OCI-LY1 (cell line): Measurements from ENCODE around the gene WDR59.

Experiments
- H2AFZ ChIP-seq: fragments of 200-600 bp; sonication (generic), shearing (Covaris generic); 2 replicates; pipeline ENCODE4 v1.6.0; 2014; ENCODE audit warnings: antibody characterized with exemption, mild to moderate bottlenecking, low read length
- H3F3A ChIP-seq: fragments of 200-600 bp; sonication (generic), shearing (Covaris generic); 2 replicates; pipeline ENCODE4 v1.6.0; 2014; ENCODE audit warnings: mild to moderate bottlenecking, antibody characterized with exemption, low read length, moderate library complexity; ENCODE audit not compliant: insufficient read depth
- H3K27ac ChIP-seq: fragments of 200-600 bp; sonication (generic); 2 replicates; pipeline ENCODE4 v1.5.1; 2014; ENCODE audit warnings: low read length, mixed run types, mild to moderate bottlenecking, low read depth; ENCODE audit not compliant: poor library complexity, severe bottlenecking
- H3K27me3 ChIP-seq: fragments of 200-600 bp; sonication (generic); 2 replicates; pipeline ENCODE4 v1.6.0; 2014; ENCODE audit warnings: antibody characterized with exemption, mild to moderate bottlenecking, low read length, moderate library complexity; ENCODE audit not compliant: insufficient read depth
- H3K36me3 ChIP-seq: fragments of 200-600 bp; sonication (generic); 2 replicates; pipeline ENCODE4 v1.6.1; 2014; ENCODE audit warnings: mild to moderate bottlenecking, antibody characterized with exemption, low read length, moderate library complexity, mixed read lengths; ENCODE audit not compliant: insufficient read depth
- H3K4me1 ChIP-seq: fragments of 200-600 bp; sonication (generic); 2 replicates; pipeline ENCODE4 v1.5.1; 2014; ENCODE audit warnings: mild to moderate bottlenecking, low read length, moderate library complexity; ENCODE audit not compliant: insufficient read depth, severe bottlenecking
- H3K4me2 ChIP-seq: fragments of 200-600 bp; sonication (generic), shearing (Covaris generic); 2 replicates; pipeline ENCODE4 v1.6.1; 2014; ENCODE audit warnings: low read length
- H3K4me3 ChIP-seq: fragments of 200-600 bp; sonication (generic); 2 replicates; pipeline ENCODE4 v1.5.1; 2014; ENCODE audit warnings: low read length, low read depth, mild to moderate bottlenecking, mixed read lengths; ENCODE audit not compliant: poor library complexity, severe bottlenecking
- H3K79me2 ChIP-seq: fragments of 200-600 bp; shearing (Covaris generic); 2 replicates; pipeline ENCODE4 v1.6.1; 2016; ENCODE audit warnings: mixed run types, low read length, mixed read lengths; ENCODE audit not compliant: insufficient read depth
- H3K9ac ChIP-seq: fragments of 200-600 bp; sonication (generic), shearing (Covaris generic); 2 replicates; pipeline ENCODE4 v1.6.1; 2014; ENCODE audit warnings: mild to moderate bottlenecking, low read length, mixed read lengths
- H3K9me2 ChIP-seq: fragments of 200-600 bp; sonication (generic), shearing (Covaris generic); 2 replicates; pipeline ENCODE4 v1.6.1; 2014; ENCODE audit warnings: low read depth, mild to moderate bottlenecking, low read length, mixed read lengths
- H3K9me3 ChIP-seq: fragments of 200-600 bp; shearing (Covaris generic); 2 replicates; pipeline ENCODE4 v1.6.1; 2014; ENCODE audit warnings: low read length, mixed read lengths
- H4K20me1 ChIP-seq: fragments of 200-600 bp; sonication (generic), shearing (Covaris generic); 2 replicates; pipeline ENCODE4 v1.6.0; 2016; ENCODE audit warnings: mild to moderate bottlenecking, low read length; ENCODE audit not compliant: insufficient read depth
- CTCF ChIP-seq: fragments of 200-600 bp; sonication (generic), shearing (Covaris generic); IDR thresholded peaks from 2 replicates; pipeline ENCODE4 v1.5.1; 2017; ENCODE audit warnings: mild to moderate bottlenecking, antibody characterized with exemption, low read length, moderate library complexity, mixed read lengths
- EZH2 ChIP-seq: fragments of 200-600 bp; sonication (generic), shearing (Covaris generic); IDR thresholded peaks from 2 replicates; pipeline ENCODE4 v1.8.0; 2017; ENCODE audit warnings: borderline replicate concordance, mixed run types, mild to moderate bottlenecking, antibody characterized with exemption, low read length, moderate library complexity, mixed read lengths

WDR59 gene

GRCh38 chr16:74973304-74973703, 11.6 kb downstream of the WDR59 start:
- peaks cover 10% of the 10 kb centered on the region; the same call in 1 of the 2 replicates for H3K36me3 ChIP-seq
- no peak overlapping the region for H3K4me2 ChIP-seq
- no peaks in the 10 kb centered on the region for H3K27me3 ChIP-seq
- TF ChIP-seq EZH2 (no peak), CTCF (no peak)
- H4K20me1 ChIP-seq = no peaks in the 10 kb centered on the region
- no peaks in the 10 kb centered on the region for H3K9me2 ChIP-seq
- H3K27ac ChIP-seq = no peak overlapping the region
- no peaks in the 10 kb centered on the region for H3K4me1 ChIP-seq
- no peaks in the 10 kb centered on the region for H3K79me2 ChIP-seq
- no peaks in the 10 kb centered on the region for H3K9me3 ChIP-seq
- no peak overlapping the region for H3K4me3 ChIP-seq
- no peaks in the 10 kb centered on the region for H3F3A ChIP-seq
- no peak overlapping the region for H3K9ac ChIP-seq
- H2AFZ ChIP-seq = no peak overlapping the region

GRCh38 chr16:74954763-74955162, 30.2 kb downstream of the WDR59 start:
- no peak overlapping the region for H3K4me3 ChIP-seq
- no peak overlapping the region for H3K9ac ChIP-seq
- no peaks in the 10 kb centered on the region for H3K27me3 ChIP-seq
- H4K20me1 ChIP-seq = no peaks in the 10 kb centered on the region
- H3K4me2 ChIP-seq = no peak overlapping the region
- TF ChIP-seq EZH2 = no peak
- TF ChIP-seq CTCF = no peak
- H3F3A ChIP-seq = no peaks in the 10 kb centered on the region
- H3K9me2 ChIP-seq = no peaks in the 10 kb centered on the region
- H3K9me3 ChIP-seq = no peaks in the 10 kb centered on the region
- no peaks in the 10 kb centered on the region for H3K79me2 ChIP-seq
- H2AFZ ChIP-seq = no peak overlapping the region
- no peaks in the 10 kb centered on the region for H3K4me1 ChIP-seq
- H3K36me3 ChIP-seq = peaks cover 58% of the 10 kb centered on the region
- H3K27ac ChIP-seq = no peak overlapping the region

DNA sequence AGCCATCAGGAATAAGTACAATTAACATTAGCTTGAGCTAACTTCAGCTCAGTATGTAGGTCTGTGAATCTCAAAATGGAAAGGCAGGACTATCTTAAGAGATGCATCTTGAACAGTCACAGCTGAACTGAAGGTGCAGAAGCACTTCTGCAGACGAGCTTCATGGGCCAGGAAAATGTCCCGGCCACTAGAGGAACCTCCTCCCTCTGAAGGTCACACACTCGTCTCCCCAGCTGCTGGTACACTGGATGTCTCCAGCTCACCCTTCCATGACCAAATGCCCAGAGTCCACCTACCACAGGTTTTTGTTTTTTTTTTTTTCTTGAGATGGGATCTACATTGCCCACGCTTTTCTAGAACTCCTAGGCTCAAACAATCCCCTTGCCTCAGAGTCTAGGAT, 33.2 kb downstream of the WDR59 start:
- H2AFZ ChIP-seq = no peak overlapping the region
- no peak overlapping the region for H3K9ac ChIP-seq
- H3K79me2 ChIP-seq = no peaks in the 10 kb centered on the region
- H3F3A ChIP-seq = no peaks in the 10 kb centered on the region
- H3K4me2 ChIP-seq = no peak overlapping the region
- H3K27me3 ChIP-seq = no peaks in the 10 kb centered on the region
- H3K4me1 ChIP-seq = no peaks in the 10 kb centered on the region
- no peaks in the 10 kb centered on the region for H4K20me1 ChIP-seq
- TF ChIP-seq EZH2 (no peak), CTCF (no peak)
- H3K9me3 ChIP-seq = no peaks in the 10 kb centered on the region
- peaks cover 63% of the 10 kb centered on the region for H3K36me3 ChIP-seq
- H3K9me2 ChIP-seq = no peaks in the 10 kb centered on the region
- no peak overlapping the region for H3K4me3 ChIP-seq
- no peak overlapping the region for H3K27ac ChIP-seq
